Endothelial cell of umbilical vein (primary cell): ENCODE data around the gene PITX2. TPM values are rescaled to one million over a fixed set of nuclear protein-coding genes. Genes with fewer than 3 reads are reported as not detected.

Source experiments
- BruUV-seq: library from RNA; stranded (reverse); fragments of 400-500 nt; replicated peaks from 2 replicates; lab custom pipeline; 2021; lab: Mats Ljungman, UMichigan
- CTCF ChIA-PET: fragments of 300-600, 350-600 bp; sonication (Branson Sonifier 250); formaldehyde crosslinking; loops from one replicate; lab custom pipeline; 2021; ENCODE audit warnings: antibody characterized with exemption, inconsistent platforms; lab: Charles Lee
- POLR2A ChIA-PET: fragments of 300-600, 350-600 bp; sonication (Branson Sonifier 250); formaldehyde crosslinking; loops from one replicate; lab custom pipeline; 2021; ENCODE audit warnings: antibody characterized with exemption, inconsistent platforms; lab: Charles Lee
- DNase-seq: peaks from one replicate; pipeline ENCODE4 v3.0.0-alpha.2; 2011; ENCODE audit warnings: low read depth, low spot score
- FAIRE-seq: peaks from 2 replicates; lab custom pipeline; 2011; peaks lifted over from hg19 to GRCh38; lab: Jason Lieb, UNC
- H2AFZ ChIP-seq: 2 replicates; pipeline ENCODE4 v1.6.0; 2012; ENCODE audit warnings: low read depth, low read length, control low read depth, inconsistent platforms
- H3K27ac ChIP-seq: 2 replicates; pipeline ENCODE4 v1.5.1; 2011; ENCODE audit warnings: low read depth, mild to moderate bottlenecking, control low read depth, low read length, moderate library complexity; ENCODE audit not compliant: insufficient read depth
- H3K27me3 ChIP-seq, 2 experiments: 2 replicates each; pipeline versions ENCODE4 v1.6.0 to v1.6.1; 2011; ENCODE audit warnings: low read length in 2 of 2, mixed read lengths in 1 of 2; ENCODE audit not compliant: control insufficient read depth in 2 of 2, insufficient read depth in 2 of 2
- H3K36me3 ChIP-seq, 2 experiments: 2 replicates in 1 of 2; 3 replicates in 1 of 2; pipeline ENCODE4 v1.5.1; 2011; ENCODE audit warnings: low read length in 2 of 2, mild to moderate bottlenecking in 1 of 2, moderate library complexity in 1 of 2; ENCODE audit not compliant: control insufficient read depth in 2 of 2, insufficient read depth in 2 of 2; ENCODE audit errors: extremely low read depth in 1 of 2
- H3K4me1 ChIP-seq: 3 replicates; pipeline ENCODE4 v1.5.1; 2011; ENCODE audit warnings: mild to moderate bottlenecking, low read length; ENCODE audit not compliant: control insufficient read depth, insufficient read depth; ENCODE audit errors: extremely low read depth
- H3K4me2 ChIP-seq: 2 replicates; pipeline ENCODE4 v1.6.1; 2011; ENCODE audit warnings: low read length, control low read depth, mixed read lengths; ENCODE audit not compliant: insufficient read depth
- H3K4me3 ChIP-seq, 3 experiments: fragments of 200-600 bp in 1 of 3; sonication (generic), shearing (Covaris generic) in 1 of 3; replicated peaks in 1 of 3; 2 replicates each; pipeline ENCODE4 v1.5.1; 2011 to 2016; ENCODE audit warnings: control low read depth in 3 of 3, low read length in 3 of 3, mild to moderate bottlenecking in 2 of 3, inconsistent platforms in 1 of 3, low read depth in 1 of 3, moderate library complexity in 1 of 3; ENCODE audit not compliant: insufficient read depth in 1 of 3
- H3K79me2 ChIP-seq: 2 replicates; pipeline ENCODE4 v1.6.0; 2012; ENCODE audit warnings: low read length, inconsistent platforms; ENCODE audit not compliant: control insufficient read depth, insufficient read depth
- H3K9ac ChIP-seq: replicated peaks from 2 replicates; pipeline ENCODE3; 2011; ENCODE audit warnings: low read length, control low read depth; ENCODE audit not compliant: insufficient read depth; ENCODE audit errors: extremely low read depth
- H3K9me1 ChIP-seq: replicated peaks from 3 replicates; pipeline ENCODE4 v1.6.0; 2011; ENCODE audit warnings: mild to moderate bottlenecking, low read length; ENCODE audit not compliant: control insufficient read depth, insufficient read depth; ENCODE audit errors: extremely low read depth
- H3K9me3 ChIP-seq: replicated peaks from 2 replicates; pipeline ENCODE4 v1.5.1; 2012; ENCODE audit warnings: low read length, inconsistent platforms; ENCODE audit not compliant: control insufficient read depth, insufficient read depth
- H4K20me1 ChIP-seq: replicated peaks from 2 replicates; pipeline ENCODE3; 2011; ENCODE audit warnings: mild to moderate bottlenecking, low read length; ENCODE audit not compliant: control insufficient read depth, insufficient read depth; ENCODE audit errors: extremely low read depth
- EZH2 ChIP-seq: IDR thresholded peaks from 2 replicates; pipeline ENCODE4 v1.6.1; 2012; ENCODE audit warnings: borderline replicate concordance, low read depth, mild to moderate bottlenecking, moderate library complexity, low read length, inconsistent platforms; ENCODE audit not compliant: severe bottlenecking
- FOS ChIP-seq: IDR thresholded peaks from 2 replicates; pipeline ENCODE4 v1.6.1; 2011; ENCODE audit warnings: mild to moderate bottlenecking, low read length, moderate library complexity, borderline replicate concordance; ENCODE audit not compliant: insufficient read depth
- GATA2 ChIP-seq: IDR thresholded peaks from 2 replicates; pipeline ENCODE4 v1.7.0; 2011; ENCODE audit warnings: low read depth, mild to moderate bottlenecking, moderate library complexity, mixed read lengths, low read length; ENCODE audit not compliant: insufficient read length, insufficient read depth
- JUN ChIP-seq: IDR thresholded peaks from 2 replicates; pipeline ENCODE4 v1.6.1; 2011; ENCODE audit warnings: borderline replicate concordance, low read depth; ENCODE audit not compliant: insufficient read length, insufficient read depth
- MYC ChIP-seq: IDR thresholded peaks from one replicate; pipeline ENCODE4 v1.6.1; 2011; ENCODE audit warnings: mild to moderate bottlenecking, low read depth, low read length
- POLR2A ChIP-seq: IDR thresholded peaks from 2 replicates; pipeline ENCODE4 v1.6.1; 2012; ENCODE audit warnings: low read depth, mild to moderate bottlenecking, control low read depth, low read length
- POLR2AphosphoS5 ChIP-seq: IDR thresholded peaks from 2 replicates; pipeline ENCODE4 v1.6.1; 2012; ENCODE audit warnings: low read depth, mild to moderate bottlenecking, control low read depth, low read length, moderate library complexity; ENCODE audit not compliant: insufficient read depth
- dilution Hi-C: fragments of 300-500 bp; cut with MboI; formaldehyde crosslinking; loops from one replicate; pipeline ENCODE4 v1.15.0; 2019; ENCODE audit warnings: low sequenced_read_pairs; ENCODE audit not compliant: extremely low pct_ligation_motif_present
- intact Hi-C: fragments of 100-400 bp; cut with micrococcal nuclease; formaldehyde crosslinking; loops from one replicate; pipeline ENCODE4 v1.10.0; 2022
- polyA plus RNA-seq, 4 experiments: library from polyadenylated mRNA; depleted of rRNA in 3 of 4; stranded (reverse) in 3 of 4; unstranded in 1 of 4; fragments of >200 nt; gene quantifications; 2 replicates each; pipeline versions ENCODE4 v1.2.1 to v1.2.3, GENCODE V29; 2011 to 2012; ENCODE audit warnings: missing spikeins in 1 of 4
- total RNA-seq: library from RNA; stranded (reverse); gene quantifications from 2 replicates; pipeline ENCODE4 v1.2.3, GENCODE V29; 2021
- TF ChIP-seq, protein P1 (sequence below): IDR thresholded peaks from 2 replicates; pipeline ENCODE4 v1.6.1; 2011; ENCODE audit not compliant: insufficient read depth, insufficient read length
- TF ChIP-seq, protein P2 (sequence below), 2 donors: IDR thresholded peaks; 1 replicate in 1 of 2; 2 replicates in 1 of 2; pipeline ENCODE4 v1.5.1; 2011; ENCODE audit warnings: low read length in 2 of 2, mild to moderate bottlenecking in 2 of 2, moderate library complexity in 2 of 2, control low read depth in 1 of 2, inconsistent platforms in 1 of 2, low read depth in 1 of 2; ENCODE audit not compliant: insufficient read depth in 1 of 2; ENCODE audit errors: extremely low read depth in 1 of 2

The PITX2 gene
- total and polyA plus RNA-seq, 2 donors (not counting 3 experiments of a cell fraction or from before 2014, with no cell fraction given) = 0.04 to 0.31 TPM

DNA sequence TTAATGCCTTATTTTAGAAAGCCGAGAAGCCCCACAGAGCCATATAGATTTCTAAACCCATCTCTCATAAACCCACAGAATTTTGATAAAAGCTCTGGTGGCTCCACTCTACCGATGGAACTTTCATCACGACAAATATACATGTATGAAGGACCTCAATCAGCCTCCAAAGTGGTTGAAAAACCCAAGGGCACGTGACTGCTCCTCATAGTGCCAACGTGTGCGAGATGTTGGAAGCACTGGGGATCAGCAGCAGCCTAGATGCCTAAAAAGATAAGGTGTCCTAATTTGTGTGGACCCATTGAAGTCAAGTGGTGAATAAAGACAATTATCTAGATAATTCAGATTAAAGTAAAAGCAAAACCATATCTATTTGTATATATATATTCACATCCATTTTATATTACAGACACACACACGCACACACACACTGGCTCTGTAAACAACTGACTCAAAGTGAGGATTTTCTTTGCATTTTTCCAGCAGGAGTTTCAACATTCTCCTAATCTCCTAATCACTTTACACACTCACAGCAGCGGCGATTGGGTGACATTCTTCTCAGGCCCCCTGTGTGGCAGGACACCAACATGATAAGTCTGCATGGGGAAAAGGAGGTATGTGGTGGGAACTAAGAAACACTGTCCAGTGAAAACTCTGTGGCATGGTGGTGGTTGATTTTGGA, 2.8 kb upstream of the PITX2 start:
- no peak overlapping the region for H3K4me2 ChIP-seq
- DNase-seq (no peak), FAIRE-seq (no peak)
- no peaks in the 10 kb centered on the region for H3K79me2 ChIP-seq
- no peaks in the 10 kb centered on the region for H3K9me1 ChIP-seq
- H3K4me3 ChIP-seq = no peak overlapping the region
- BruUV-seq = no TSS peak
- H4K20me1 ChIP-seq = no peaks in the 10 kb centered on the region
- no peaks in the 10 kb centered on the region for H3K9me3 ChIP-seq
- H3K27me3 ChIP-seq = peaks cover 92 to 100% of the 10 kb centered on the region in 2 experiments
- H3K27ac ChIP-seq = no peak overlapping the region
- no peak overlapping the region for H2AFZ ChIP-seq
- POLR2A ChIA-PET = no interaction called here
- TF ChIP-seq POLR2A (no peak), JUN (no peak), GATA2 (peak; percentile 12), POLR2AphosphoS5 (no peak), MYC (no peak), FOS (no peak), EZH2 (peak; percentile 59)
- TF ChIP-seq, protein P1, sequence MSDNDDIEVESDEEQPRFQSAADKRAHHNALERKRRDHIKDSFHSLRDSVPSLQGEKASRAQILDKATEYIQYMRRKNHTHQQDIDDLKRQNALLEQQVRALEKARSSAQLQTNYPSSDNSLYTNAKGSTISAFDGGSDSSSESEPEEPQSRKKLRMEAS = no peak
- TF ChIP-seq, protein P2, sequence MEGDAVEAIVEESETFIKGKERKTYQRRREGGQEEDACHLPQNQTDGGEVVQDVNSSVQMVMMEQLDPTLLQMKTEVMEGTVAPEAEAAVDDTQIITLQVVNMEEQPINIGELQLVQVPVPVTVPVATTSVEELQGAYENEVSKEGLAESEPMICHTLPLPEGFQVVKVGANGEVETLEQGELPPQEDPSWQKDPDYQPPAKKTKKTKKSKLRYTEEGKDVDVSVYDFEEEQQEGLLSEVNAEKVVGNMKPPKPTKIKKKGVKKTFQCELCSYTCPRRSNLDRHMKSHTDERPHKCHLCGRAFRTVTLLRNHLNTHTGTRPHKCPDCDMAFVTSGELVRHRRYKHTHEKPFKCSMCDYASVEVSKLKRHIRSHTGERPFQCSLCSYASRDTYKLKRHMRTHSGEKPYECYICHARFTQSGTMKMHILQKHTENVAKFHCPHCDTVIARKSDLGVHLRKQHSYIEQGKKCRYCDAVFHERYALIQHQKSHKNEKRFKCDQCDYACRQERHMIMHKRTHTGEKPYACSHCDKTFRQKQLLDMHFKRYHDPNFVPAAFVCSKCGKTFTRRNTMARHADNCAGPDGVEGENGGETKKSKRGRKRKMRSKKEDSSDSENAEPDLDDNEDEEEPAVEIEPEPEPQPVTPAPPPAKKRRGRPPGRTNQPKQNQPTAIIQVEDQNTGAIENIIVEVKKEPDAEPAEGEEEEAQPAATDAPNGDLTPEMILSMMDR (IDR thresholded peaks at IDR 0.05; ENCODE audit: extremely low read depth in 1 of 2, insufficient read depth in 1 of 2, low read depth in 1 of 2, low read length in 2 of 2) = no peak
- CTCF ChIA-PET = no interaction called here
- H3K36me3 ChIP-seq = no peaks in the 10 kb centered on the region
- dilution Hi-C loops (no loop called here), intact Hi-C loops (no loop called here)
- H3K9ac ChIP-seq = no peak overlapping the region
- H3K4me1 ChIP-seq = peaks cover 8% of the 10 kb centered on the region
